ENCODE measurements around the gene SLIT3. TPM values are rescaled to one million over a fixed set of nuclear protein-coding genes. Genes with fewer than 3 reads are reported as not detected.

SLIT3 gene
- polyA plus RNA-seq, 1 of the 3 experiments (the other 2 are of a cell fraction), result 119 TPM

DNA sequence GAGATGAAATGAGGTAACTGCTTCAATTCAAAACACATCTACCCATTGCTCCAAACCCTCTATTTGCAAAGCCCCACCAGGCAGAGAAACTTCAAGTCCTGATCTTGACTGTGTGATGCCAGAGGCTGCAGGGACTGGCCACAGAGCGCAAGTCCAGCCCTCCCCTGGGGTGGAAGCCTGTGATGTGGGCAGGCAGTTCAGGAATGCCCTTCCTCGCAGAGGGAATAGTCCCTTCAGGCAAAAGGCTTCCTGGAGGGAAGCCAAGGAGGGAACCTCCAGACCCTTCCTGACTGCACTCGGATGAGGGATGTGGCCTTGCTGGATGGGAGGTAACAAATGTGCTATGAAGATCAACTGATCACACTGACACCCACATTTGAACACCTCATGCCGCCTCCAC is 131.2 kb downstream of the SLIT3 start:
- no peak for TF ChIP-seq EP300 (IDR thresholded peaks at IDR 0.05; ENCODE audit: borderline replicate concordance in 1 of 2, low read depth in 1 of 2, low read length in 1 of 2)
- CTCF ChIA-PET, result no interaction called here

DNA sequence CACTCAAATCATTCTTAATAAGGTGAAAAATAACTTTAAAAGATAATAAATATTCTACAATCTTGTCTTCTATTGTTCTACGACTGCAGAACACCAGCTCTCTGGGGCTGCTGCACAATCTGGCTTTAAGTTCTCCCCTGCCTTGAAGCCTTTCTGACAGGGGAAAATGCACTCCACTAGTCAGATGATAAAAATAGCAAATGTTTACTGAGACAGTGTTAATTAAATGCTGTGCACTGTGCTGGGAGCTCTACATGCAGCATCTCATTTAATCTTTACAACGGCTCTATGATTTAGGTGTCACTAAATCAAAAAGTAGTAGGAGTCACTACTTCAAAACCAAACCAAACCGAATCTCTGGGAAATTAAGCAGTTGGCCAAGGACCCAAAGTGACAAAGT is 132.7 kb downstream of the SLIT3 start:
- H4K20me1 ChIP-seq (ENCODE audit: insufficient read depth), result no peaks in the 10 kb centered on the region
- ChIA-PET CTCF (interaction anchor here (1.0 to 2.3 kb wide), 4 partner anchors 14 to 181 kb away, joined by 3 to 7 read pairs (median 4); no protein-coding TSS in a partner anchor), POLR2A (no interaction called here)
- H3K9ac ChIP-seq, result no peak overlapping the region
- no peak overlapping the region for H3K4me2 ChIP-seq
- H3K9me2 ChIP-seq, result no peaks in the 10 kb centered on the region
- peaks cover 18 to 34% of the 10 kb centered on the region in 2 experiments; a peak in 3 of 4 replicates for H3K4me1 ChIP-seq (ENCODE audit: control insufficient read depth in 1 of 2, insufficient read depth in 2 of 2, low read depth in 1 of 2, low read length in 1 of 2)
- H3K27me3 ChIP-seq (ENCODE audit: insufficient read depth), result no peaks in the 10 kb centered on the region
- no peak overlapping the region for H2AFZ ChIP-seq (ENCODE audit: low read depth)
- TF ChIP-seq NFIC (IDR thresholded peaks at IDR 0.05; ENCODE audit: borderline replicate concordance) (no peak), TAF1 (IDR thresholded peaks at IDR 0.05; ENCODE audit: borderline replicate concordance, low read depth, low read length) (no peak), NRF1 (IDR thresholded peaks at IDR 0.05; ENCODE audit: low read depth, low read length) (no peak), EZH2phosphoT487 (IDR thresholded peaks at IDR 0.05; ENCODE audit: borderline replicate concordance, low read depth) (no peak), YY1 (IDR thresholded peaks at IDR 0.05; ENCODE audit: low read depth) (no peak), GABPA (IDR thresholded peaks at IDR 0.05; ENCODE audit: low read depth) (no peak), CHD2 (IDR thresholded peaks at IDR 0.05; ENCODE audit: low read length, partially characterized antibody) (no peak), TEAD4 (IDR thresholded peaks at IDR 0.05; ENCODE audit: borderline replicate concordance, insufficient read depth) (no peak), ELF1 (IDR thresholded peaks at IDR 0.05) (no peak)
- TF ChIP-seq, protein P1, sequence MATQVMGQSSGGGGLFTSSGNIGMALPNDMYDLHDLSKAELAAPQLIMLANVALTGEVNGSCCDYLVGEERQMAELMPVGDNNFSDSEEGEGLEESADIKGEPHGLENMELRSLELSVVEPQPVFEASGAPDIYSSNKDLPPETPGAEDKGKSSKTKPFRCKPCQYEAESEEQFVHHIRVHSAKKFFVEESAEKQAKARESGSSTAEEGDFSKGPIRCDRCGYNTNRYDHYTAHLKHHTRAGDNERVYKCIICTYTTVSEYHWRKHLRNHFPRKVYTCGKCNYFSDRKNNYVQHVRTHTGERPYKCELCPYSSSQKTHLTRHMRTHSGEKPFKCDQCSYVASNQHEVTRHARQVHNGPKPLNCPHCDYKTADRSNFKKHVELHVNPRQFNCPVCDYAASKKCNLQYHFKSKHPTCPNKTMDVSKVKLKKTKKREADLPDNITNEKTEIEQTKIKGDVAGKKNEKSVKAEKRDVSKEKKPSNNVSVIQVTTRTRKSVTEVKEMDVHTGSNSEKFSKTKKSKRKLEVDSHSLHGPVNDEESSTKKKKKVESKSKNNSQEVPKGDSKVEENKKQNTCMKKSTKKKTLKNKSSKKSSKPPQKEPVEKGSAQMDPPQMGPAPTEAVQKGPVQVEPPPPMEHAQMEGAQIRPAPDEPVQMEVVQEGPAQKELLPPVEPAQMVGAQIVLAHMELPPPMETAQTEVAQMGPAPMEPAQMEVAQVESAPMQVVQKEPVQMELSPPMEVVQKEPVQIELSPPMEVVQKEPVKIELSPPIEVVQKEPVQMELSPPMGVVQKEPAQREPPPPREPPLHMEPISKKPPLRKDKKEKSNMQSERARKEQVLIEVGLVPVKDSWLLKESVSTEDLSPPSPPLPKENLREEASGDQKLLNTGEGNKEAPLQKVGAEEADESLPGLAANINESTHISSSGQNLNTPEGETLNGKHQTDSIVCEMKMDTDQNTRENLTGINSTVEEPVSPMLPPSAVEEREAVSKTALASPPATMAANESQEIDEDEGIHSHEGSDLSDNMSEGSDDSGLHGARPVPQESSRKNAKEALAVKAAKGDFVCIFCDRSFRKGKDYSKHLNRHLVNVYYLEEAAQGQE (IDR thresholded peaks at IDR 0.05; ENCODE audit: low read depth, low read length), result no peak
- TF ChIP-seq, protein P2, sequence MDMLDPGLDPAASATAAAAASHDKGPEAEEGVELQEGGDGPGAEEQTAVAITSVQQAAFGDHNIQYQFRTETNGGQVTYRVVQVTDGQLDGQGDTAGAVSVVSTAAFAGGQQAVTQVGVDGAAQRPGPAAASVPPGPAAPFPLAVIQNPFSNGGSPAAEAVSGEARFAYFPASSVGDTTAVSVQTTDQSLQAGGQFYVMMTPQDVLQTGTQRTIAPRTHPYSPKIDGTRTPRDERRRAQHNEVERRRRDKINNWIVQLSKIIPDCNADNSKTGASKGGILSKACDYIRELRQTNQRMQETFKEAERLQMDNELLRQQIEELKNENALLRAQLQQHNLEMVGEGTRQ (IDR thresholded peaks at IDR 0.05; ENCODE audit: borderline replicate concordance, low read depth, low read length), result no peak
- peak overlapping the region in 1 of 2 experiments; percentile 66; a peak in 2 of 4 replicates for H3K27ac ChIP-seq (ENCODE audit: low read depth in 2 of 2, low read length in 1 of 2)
- H3F3A ChIP-seq (replicated peaks; ENCODE audit: insufficient read depth), result peaks cover 21% of the 10 kb centered on the region
- H3K4me3 ChIP-seq (ENCODE audit: low read depth in 2 of 2, low read length in 1 of 2), result no peak overlapping the region
- no peaks in the 10 kb centered on the region for H3K9me3 ChIP-seq
- H3K36me3 ChIP-seq (replicated peaks in 1 of 2; ENCODE audit: control insufficient read depth in 1 of 2, insufficient read depth in 2 of 2, low read length in 1 of 2), result no peaks in the 10 kb centered on the region
- no peak for DNase-seq
- 92% methylated on average over 3 of the region's 3 CpGs for WGBS (ENCODE audit: low lambda C conversion rate)
- peaks cover 8% of the 10 kb centered on the region; the same call in 1 of the 2 replicates for H3K79me2 ChIP-seq (ENCODE audit: insufficient read depth)

More for the DNA sequence above, 131.2 kb downstream of the SLIT3 start:
- Histone ChIP-seq H3K27me3 (ENCODE audit: insufficient read depth) (no peaks in the 10 kb centered on the region), H4K20me1 (ENCODE audit: insufficient read depth) (no peaks in the 10 kb centered on the region), H3K79me2 (ENCODE audit: insufficient read depth) (peaks cover 8% of the 10 kb centered on the region; the same call in 1 of the 2 replicates), H3K4me2 (no peak overlapping the region), H3K4me1 (ENCODE audit: control insufficient read depth in 1 of 2, insufficient read depth in 2 of 2, low read depth in 1 of 2, low read length in 1 of 2) (peaks cover 4 to 26% of the 10 kb centered on the region in 2 experiments; a peak in 3 of 4 replicates), H2AFZ (ENCODE audit: low read depth) (no peak overlapping the region), H3K36me3 (replicated peaks in 1 of 2; ENCODE audit: control insufficient read depth in 1 of 2, insufficient read depth in 2 of 2, low read length in 1 of 2) (peaks cover 0 to 2% of the 10 kb centered on the region in 2 experiments), H3K9me2 (no peaks in the 10 kb centered on the region), H3K9ac (no peak overlapping the region), H3K9me3 (no peaks in the 10 kb centered on the region), H3K27ac (ENCODE audit: low read depth in 2 of 2, low read length in 1 of 2) (no peak overlapping the region), H3K4me3 (ENCODE audit: low read depth in 2 of 2, low read length in 1 of 2) (no peak overlapping the region), H3F3A (replicated peaks; ENCODE audit: insufficient read depth) (peaks cover 8% of the 10 kb centered on the region)
- WGBS (ENCODE audit: low lambda C conversion rate), result 89% methylated on average over 3 of the region's 4 CpGs
- peak; percentile 27 for DNase-seq
- POLR2A ChIA-PET, result no interaction called here

Data from SK-N-SH (cell line).